ENCODE measurements around the gene FDXACB1.
A peak's percentile ranks its signal among the peaks of the same experiment; 100 is the strongest.

Gene FDXACB1

DNA sequence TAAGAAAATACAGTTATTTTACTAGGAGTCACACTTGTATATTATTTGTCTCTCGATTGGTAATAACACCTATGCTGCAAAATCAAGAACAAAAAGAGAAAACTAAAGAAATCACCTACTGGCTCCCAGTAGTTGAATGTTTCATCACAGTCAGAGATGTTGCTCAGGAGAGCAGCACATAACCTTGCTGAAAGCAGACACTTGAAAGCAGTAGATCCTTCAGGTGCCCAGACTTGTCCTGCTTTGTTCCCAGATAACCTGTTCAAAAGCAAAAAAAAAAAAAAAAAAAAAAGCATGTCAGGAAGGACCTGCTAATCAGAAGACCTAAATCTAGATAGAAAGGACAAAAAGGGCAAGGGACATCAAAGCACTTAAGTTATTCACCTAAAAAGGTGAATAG, 8.9 kb downstream of the FDXACB1 start:
- ATAC-seq (ENCODE audit: low read depth) (no peak), DNase-seq (ENCODE audit: low spot score) (no peak)
- TF ChIP-seq CTCF (IDR thresholded peaks at IDR 0.05; ENCODE audit: poor library complexity, severe bottlenecking) = no peak
- Histone ChIP-seq H3K27me3 (ENCODE audit: insufficient read depth, poor library complexity, severe bottlenecking) (no peaks in the 10 kb centered on the region), H3K4me3 (ENCODE audit: severe bottlenecking) (no peak overlapping the region), H3K36me3 (ENCODE audit: low read depth) (peaks cover 43% of the 10 kb centered on the region), H3K9me3 (ENCODE audit: severe bottlenecking) (no peaks in the 10 kb centered on the region), H3K27ac (ENCODE audit: poor library complexity, severe bottlenecking) (peak overlapping the region; percentile 61), H3K4me1 (ENCODE audit: insufficient read depth, poor library complexity, severe bottlenecking) (peaks cover 3% of the 10 kb centered on the region)

DNA sequence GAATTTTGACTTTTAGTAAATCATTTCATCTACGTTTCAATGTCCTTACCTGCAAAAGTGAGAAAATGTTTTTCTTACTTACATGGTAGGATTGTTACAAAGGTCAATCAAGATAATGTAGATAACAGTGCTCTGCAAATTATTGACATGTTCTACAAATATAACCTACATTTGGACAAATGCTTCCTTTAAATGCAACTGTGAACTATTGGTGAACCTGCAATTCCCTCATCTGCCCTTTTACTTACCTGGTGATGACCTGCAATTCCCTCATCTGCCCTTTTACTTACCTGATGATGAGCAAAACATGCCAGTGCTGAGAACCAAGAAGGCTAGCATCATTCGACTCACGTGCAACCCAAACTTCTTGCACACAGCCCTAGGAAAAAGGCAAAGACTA, 18.7 kb downstream of the FDXACB1 start:
- DNase-seq (ENCODE audit: low spot score) (no peak), ATAC-seq (ENCODE audit: low read depth) (no peak)
- Histone ChIP-seq H3K4me3 (ENCODE audit: severe bottlenecking) (no peak overlapping the region), H3K4me1 (ENCODE audit: insufficient read depth, poor library complexity, severe bottlenecking) (no peaks in the 10 kb centered on the region), H3K36me3 (ENCODE audit: low read depth) (peaks cover 65% of the 10 kb centered on the region), H3K27ac (ENCODE audit: poor library complexity, severe bottlenecking) (no peak overlapping the region), H3K27me3 (ENCODE audit: insufficient read depth, poor library complexity, severe bottlenecking) (no peaks in the 10 kb centered on the region), H3K9me3 (ENCODE audit: severe bottlenecking) (no peaks in the 10 kb centered on the region)
- TF ChIP-seq CTCF (IDR thresholded peaks at IDR 0.05; ENCODE audit: poor library complexity, severe bottlenecking) = no peak

GRCh38 chr11:111855506-111855905, 23.5 kb downstream of the FDXACB1 start:
- Histone ChIP-seq H3K27me3 (ENCODE audit: insufficient read depth, poor library complexity, severe bottlenecking) (no peaks in the 10 kb centered on the region), H3K4me3 (ENCODE audit: severe bottlenecking) (no peak overlapping the region), H3K36me3 (ENCODE audit: low read depth) (peaks cover 58% of the 10 kb centered on the region), H3K9me3 (ENCODE audit: severe bottlenecking) (no peaks in the 10 kb centered on the region), H3K27ac (ENCODE audit: poor library complexity, severe bottlenecking) (no peak overlapping the region), H3K4me1 (ENCODE audit: insufficient read depth, poor library complexity, severe bottlenecking) (no peaks in the 10 kb centered on the region)
- TF ChIP-seq CTCF (IDR thresholded peaks at IDR 0.05; ENCODE audit: poor library complexity, severe bottlenecking) = no peak
- DNase-seq (ENCODE audit: low spot score) = no peak
- ATAC-seq (ENCODE audit: low read depth) = no peak

DNA sequence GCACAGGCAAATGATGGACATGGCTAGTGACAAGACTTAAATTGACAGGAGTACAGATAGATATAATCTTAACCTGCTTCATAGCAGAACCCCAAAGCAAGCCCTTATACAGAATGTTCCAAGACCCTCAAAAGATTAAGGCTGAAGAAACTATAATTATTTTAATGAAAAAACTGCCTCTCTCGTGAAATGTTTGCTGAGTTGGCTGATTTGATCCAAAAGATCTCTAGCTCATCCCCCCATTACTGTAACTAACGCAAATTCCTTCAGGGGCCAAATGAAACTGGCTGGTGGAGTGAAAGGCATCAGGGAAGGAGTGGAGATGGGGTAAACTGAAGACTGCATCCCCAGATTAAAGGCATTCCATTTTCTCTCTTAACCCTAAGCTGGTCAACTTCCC, 26.9 kb downstream of the FDXACB1 start:
- no peaks in the 10 kb centered on the region for H3K27me3 ChIP-seq (ENCODE audit: insufficient read depth, poor library complexity, severe bottlenecking)
- TF ChIP-seq CTCF (IDR thresholded peaks at IDR 0.05; ENCODE audit: poor library complexity, severe bottlenecking) = no peak
- no peaks in the 10 kb centered on the region for H3K9me3 ChIP-seq (ENCODE audit: severe bottlenecking)
- H3K4me3 ChIP-seq (ENCODE audit: severe bottlenecking) = no peak overlapping the region
- DNase-seq (ENCODE audit: low spot score) = no peak
- H3K4me1 ChIP-seq (ENCODE audit: insufficient read depth, poor library complexity, severe bottlenecking) = peaks cover 4% of the 10 kb centered on the region
- no peak for ATAC-seq (ENCODE audit: low read depth)
- H3K27ac ChIP-seq (ENCODE audit: poor library complexity, severe bottlenecking) = no peak overlapping the region
- peaks cover 53% of the 10 kb centered on the region for H3K36me3 ChIP-seq (ENCODE audit: low read depth)

DNA sequence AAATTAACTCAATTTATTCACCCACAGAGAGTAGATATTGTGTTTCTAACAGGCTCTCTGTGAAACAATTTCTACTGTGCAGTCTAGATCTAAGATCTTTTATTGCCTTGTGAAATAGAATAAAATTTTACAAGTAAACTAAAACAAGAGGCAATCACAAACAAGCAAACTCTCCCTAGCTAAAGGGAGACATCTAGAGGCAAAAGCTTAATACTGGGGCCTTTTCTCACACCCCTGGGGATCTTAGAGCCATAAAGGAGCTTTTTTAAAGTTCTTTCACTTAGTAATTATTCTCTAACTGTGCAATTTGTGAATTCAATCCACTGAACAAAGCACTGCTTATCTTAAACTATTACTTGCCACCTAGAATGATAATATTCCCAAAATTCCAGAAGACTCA, 27.3 kb downstream of the FDXACB1 start:
- H3K4me3 ChIP-seq (ENCODE audit: severe bottlenecking) = no peak overlapping the region
- TF ChIP-seq CTCF (IDR thresholded peaks at IDR 0.05; ENCODE audit: poor library complexity, severe bottlenecking) = peak; percentile 61
- DNase-seq (ENCODE audit: low spot score) = no peak
- no peak overlapping the region for H3K27ac ChIP-seq (ENCODE audit: poor library complexity, severe bottlenecking)
- peaks cover 8% of the 10 kb centered on the region for H3K4me1 ChIP-seq (ENCODE audit: insufficient read depth, poor library complexity, severe bottlenecking)
- H3K36me3 ChIP-seq (ENCODE audit: low read depth) = peaks cover 49% of the 10 kb centered on the region
- ATAC-seq (ENCODE audit: low read depth) = peak; percentile 36; the same call in 1 of the 3 replicates
- no peaks in the 10 kb centered on the region for H3K9me3 ChIP-seq (ENCODE audit: severe bottlenecking)
- H3K27me3 ChIP-seq (ENCODE audit: insufficient read depth, poor library complexity, severe bottlenecking) = no peaks in the 10 kb centered on the region

Data from RWPE2 (cell line).